CD4-positive, alpha-beta T cell treated with Interleukin-10 for 1 hour (primary cell): ENCODE data around the gene PRSS2.

ENCODE experiments used
- DNase-seq: peaks from one replicate; pipeline ENCODE4 v3.0.0-alpha.2; 2020

The PRSS2 gene

DNA sequence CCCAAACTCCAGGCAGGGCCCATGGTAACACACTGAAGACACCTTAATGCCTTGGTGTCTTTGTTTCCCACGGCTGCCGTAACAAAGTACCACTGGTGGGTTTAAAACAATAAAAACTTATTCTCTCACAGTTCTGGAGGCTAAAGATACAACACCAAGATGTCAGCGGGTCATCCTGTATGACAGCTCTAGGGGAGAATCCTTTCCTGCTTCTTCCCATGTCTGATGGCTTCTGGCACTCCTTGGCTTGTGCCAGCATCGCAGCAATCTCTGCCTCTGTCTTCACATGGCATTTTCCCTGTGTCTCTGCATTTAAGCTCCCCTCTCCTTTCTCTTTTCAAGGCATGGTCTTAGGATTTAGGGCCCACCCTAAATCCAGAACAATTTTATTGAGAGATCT is 33.1 kb downstream of the PRSS2 start:
- no peak for DNase-seq

DNA sequence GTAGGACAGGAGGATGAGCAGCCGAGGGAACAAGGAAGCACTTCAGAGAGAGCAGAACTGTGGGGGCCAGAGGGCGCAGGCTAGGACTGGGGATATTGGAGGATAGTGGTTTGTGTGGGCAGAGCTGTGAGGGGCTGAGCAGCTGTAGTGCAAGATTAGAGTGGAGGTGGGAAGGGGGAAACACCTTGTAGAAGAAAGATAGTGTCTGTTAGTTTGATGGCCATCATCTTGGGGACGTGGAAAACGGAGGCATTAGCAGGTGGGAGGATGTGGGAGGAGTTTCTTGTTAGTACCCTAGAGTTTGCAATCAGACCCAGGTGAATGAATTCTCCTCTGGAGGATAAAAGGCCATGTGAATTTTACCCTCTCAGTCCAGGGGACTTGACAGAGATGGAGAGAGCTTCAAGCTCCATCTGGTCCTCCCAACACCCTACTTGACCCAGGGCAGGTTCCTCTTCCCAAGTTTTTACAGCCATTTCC is 34.0 kb downstream of the PRSS2 start:
- peak; percentile 73 for DNase-seq

DNA sequence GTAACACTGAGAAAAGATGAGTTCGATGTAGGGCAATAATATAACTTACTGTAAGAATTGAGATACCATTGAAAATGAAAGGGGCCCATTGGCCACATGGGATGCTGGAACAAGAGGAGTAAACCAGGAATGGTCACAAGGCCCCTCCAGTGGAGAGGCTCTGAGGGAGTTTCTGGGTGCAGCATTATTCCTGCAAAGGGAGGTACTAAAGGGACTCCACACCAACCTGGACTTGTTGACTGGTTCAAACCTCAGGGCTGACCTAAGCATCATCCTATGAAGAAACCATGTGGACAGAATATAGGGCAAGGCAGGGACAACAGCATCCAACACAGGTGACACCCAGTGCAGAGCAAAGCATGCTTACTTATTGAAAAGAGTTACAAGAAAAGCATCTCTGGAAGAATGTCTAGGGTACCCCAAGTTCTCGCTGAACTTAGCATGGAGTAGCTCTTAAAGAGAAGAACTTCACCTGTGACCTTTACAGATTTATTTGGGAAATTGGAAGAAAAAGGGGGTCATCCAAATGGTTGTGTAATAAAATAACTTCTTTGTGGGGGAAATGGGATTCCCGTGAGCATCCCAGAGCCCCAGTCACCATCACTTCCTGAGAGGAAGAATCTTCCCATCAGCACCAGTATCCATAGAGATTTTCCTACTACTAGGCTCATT is 34.7 kb downstream of the PRSS2 start:
- peak; percentile 28 for DNase-seq

DNA sequence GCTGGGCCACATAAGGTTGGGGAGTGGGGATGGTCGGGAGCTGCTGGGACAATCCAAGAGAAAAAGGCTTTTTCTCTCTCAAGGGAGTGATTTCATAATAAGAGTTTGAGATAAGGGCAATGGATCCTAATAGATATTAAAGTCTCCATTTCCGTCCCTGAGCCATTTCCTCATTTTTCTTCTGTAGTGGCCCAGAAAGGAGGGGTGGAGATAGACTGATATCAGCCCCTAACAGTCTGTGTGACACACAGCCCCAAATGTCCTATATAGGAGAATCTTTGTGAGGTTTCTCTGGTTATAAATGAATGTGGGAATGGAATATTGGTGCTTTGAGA is 35.2 kb downstream of the PRSS2 start:
- peak; percentile 28 for DNase-seq

DNA sequence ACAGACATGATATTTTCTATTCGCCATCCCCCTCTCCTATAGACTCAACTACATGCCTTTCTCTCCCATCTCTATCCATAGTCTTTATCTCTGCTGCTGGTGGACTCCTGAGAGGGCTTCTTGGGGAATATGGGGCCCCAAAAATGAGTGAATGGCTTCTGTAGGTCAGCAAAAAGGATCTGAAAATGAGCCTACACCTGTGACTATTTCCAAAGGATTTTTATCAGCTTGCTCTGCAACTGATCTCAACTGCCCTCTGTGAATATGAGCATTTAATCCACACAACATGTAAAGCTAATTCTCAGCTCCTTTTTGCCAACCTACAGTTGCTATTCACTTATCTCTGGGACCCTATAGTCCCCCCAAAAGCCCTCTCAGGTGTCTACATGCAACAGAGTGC is 36.2 kb downstream of the PRSS2 start:
- no peak for DNase-seq

DNA sequence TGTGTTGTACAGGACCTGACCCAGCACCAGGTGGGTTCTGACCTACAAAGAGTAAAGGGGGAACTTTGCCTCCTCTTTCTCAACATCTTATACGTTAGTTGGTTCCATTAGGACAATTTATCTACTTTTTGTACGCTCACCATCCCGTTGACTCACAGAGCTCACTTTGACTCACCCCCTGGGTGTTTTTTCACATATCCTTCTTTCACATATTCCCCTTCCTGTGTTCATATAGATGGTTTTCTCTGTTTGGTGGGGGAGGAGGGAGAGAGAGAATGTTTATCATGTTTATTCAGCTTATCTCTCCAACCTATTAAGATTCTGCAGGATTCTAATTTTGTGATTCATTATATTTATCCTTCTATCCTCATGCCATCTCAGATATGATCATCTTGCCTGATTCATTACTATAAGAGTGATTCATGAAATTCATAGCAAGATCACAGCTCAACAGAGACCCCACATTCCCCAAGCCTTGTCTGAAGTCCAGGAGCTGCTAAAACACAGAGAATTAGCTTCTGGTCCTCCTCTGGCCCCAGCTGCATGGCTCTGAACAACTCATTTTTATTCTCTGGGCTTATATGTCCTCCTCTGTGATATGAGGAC is 37.2 kb downstream of the PRSS2 start:
- DNase-seq = peak; percentile 80

DNA sequence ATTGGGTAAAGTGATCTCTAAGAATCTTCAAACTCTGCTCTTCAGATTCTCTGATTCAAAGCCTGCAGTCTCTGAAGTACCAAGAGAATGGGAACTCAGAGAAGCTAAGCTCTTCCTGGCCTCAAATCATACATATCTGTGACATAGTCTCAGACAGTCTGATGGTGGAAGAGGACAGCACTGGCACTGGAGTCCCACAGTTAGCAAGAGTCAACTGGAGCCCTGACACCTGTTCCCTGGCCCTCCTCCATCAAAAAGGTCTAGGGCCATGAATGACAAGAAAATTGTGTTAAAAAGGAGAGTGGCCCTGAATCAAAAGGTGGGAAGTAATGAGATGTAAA is 37.7 kb downstream of the PRSS2 start:
- DNase-seq = no peak

DNA sequence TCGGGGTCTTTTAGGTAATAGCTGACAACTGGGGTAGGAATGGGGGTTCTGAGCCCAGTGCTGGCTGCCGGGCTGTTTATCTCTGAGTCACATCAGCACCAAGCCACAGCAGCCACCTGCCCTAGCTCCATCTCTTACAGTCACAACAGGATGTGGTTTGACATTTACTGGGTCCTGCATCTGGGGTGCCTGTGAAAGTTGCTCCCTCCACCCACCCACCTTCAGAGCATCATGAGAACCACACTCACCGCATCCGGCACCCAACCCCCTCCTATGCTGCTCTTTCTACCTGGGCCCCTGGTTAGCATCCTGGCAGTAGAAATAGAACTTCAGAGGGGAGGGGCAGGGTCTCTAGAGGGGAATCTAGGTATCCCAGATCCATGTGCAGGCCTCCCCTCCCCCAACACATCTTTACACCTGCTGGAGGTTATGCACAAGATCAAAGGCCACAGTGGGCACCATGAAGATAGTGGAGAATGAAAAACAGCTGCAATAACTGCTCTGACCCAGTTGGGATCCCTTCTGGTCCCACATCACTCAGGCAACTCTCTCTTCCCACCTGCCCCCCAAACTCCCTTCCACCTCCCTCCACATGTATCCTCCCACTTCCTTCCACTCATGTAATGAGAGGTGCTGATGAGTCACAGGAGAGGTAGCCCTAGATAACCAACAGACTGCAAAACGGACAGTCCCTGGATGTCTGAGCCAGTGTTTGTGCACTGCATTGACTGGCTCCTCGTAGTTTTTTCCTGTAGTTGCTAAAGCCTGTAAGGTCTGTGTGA is 38.2 kb downstream of the PRSS2 start:
- peak; percentile 98 for DNase-seq

DNA sequence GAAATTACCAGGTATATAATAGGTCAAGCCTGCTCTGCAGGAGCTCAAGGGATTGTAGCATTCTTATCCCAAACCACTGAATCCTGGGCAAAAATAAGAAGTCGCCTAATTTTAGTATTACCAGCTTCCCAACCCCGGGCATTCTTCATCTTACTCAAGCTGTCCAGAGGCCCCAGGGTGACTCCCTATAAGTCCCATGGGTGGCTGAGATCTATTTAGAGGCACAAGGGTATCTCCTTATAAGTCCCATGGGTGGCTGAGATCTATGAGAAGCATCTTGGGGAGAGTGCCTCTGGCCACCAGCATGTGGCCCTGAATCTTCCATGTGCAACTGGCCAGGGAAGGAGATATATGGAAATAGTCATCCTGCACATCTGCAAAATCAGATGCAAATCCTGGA is 38.9 kb downstream of the PRSS2 start:
- DNase-seq = no peak

DNA sequence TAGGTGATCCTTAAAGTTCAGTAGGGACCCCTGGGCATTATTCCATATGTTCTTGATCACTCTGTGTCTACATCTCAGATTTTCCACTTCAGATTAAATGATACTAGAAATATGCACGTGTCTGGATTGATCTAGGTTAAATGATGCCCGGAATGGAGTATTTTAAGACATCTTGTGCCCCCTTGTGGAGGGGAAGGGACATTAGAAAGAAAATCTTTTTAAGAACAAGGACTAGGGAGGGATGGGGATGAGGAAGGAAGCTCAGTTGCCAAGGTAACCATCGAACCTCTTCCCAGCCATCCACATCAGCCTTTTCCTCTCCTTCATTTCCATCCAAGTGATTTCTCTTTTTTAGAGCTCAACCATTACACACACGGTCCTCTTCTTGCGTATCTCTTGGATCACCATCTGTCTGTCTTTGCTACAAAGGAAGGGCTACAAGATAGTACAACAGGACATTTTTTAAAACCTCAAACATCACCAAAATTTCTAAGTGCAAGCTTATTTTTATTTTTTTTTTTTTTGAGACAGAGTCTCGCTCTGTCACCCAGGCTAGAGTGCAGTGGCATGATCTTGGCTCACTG is 40.5 kb downstream of the PRSS2 start:
- DNase-seq = peak; percentile 86

DNA sequence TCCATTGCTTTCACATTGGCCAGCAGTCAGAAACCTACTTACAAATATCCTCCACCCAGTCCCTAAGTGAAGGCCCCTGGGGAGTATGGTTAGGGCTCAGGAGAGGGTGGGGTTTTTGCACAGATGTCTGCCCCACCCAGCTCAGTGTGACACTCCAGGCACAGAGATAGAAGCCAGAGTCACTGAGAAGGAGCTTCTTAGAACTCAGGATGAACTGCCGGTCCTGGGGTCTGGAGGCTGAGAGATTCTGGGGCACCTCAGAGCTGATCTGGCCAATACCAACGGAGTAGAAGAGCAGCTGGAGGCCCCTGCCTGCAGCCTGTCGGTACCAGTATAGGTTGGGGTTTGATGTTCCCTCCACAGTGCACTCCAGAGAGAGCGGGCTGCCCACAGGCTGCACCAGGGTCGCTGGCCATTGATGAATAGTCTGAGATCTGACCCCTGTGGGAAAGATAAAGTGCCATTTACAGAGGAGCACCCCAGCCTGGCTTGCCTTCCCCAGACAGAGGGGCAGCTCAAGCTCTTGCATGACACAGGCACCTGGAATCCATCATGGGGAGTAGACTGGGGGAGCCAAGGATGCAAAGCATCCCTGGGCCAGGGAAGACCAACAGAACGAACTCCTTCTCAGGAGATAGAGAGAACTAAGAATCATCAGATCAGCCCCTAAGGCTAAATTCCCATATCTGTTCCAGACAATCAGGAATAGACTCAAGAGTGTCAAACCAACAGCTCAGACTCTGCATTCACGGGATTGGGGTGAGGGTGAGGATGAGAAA is 41.9 kb downstream of the PRSS2 start:
- peak; percentile 23 for DNase-seq

DNA sequence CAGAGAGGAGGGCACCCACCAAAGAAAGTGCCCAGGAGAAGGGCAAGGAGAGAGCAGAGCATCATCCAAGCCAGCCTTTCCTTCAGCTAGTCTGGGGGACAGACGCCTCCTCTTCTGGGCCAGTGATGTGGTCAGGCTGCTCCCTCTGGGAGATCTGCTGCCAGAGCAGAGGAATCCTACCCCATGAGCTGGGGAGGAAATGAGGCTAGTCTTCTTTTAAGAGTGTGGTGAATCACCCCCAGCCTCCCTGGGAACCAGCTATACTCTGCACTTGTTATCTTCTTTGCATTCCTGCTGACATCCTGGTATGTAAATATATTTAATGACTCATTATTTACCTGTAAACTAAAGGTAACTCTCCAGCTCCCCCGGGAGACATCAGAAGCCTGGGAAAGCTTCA is 42.5 kb downstream of the PRSS2 start:
- DNase-seq = peak; percentile 30

DNA sequence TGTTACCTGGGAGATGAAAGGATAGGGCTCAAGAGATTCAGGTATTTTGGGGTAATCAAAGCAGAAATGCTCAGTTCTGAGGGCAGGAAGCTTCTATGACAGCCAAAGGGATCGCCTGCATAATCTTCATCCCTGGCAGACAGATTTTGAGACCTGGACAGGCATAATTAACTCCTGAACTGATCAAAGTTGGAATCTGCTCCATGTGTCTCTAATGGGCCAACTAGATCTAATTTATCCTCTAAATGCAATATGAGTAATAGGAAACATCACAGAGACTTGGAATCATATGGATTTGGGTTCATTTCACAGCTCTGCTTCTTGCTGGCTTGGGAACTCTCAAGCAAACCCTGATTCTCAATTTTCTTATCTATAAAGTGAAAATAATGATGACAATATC is 42.9 kb downstream of the PRSS2 start:
- DNase-seq = no peak

DNA sequence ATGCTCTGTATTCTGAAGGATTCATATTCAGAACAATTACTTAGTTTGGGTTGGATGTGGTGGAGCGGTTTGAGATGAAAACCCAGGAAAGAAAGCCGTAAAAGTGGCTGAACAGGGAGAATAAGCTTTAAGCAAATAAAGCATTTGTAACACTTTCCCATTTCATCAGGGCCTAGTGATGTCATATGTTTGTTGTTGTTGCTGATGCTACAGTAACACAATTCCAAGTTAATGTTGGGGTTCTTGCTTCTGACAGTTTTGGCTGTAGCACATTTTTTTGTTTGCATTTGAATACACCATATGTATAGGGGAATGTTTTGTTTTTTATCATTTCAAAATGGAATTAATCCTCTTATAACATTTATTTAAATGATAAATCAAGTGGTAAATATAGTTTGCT is 43.7 kb downstream of the PRSS2 start:
- DNase-seq = no peak

DNA sequence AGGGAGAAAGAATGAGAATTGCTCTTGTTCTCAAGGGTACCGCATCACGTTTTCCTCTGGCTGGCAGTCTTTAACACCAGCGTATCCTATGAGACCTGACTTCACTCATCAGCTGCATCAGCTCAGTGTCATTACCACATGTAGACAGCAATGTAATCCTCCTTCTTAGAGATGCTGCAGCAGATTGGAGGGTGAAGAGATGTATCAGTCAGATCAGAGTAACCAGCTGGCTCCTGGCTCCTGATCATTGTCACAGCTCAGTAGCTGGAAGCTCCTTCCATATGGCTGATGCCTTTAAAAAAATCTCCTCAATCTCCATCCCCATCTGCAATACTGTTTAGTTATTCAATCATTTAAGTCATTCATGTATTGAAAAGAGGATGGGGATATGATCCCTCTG is 44.4 kb downstream of the PRSS2 start:
- no peak for DNase-seq

DNA sequence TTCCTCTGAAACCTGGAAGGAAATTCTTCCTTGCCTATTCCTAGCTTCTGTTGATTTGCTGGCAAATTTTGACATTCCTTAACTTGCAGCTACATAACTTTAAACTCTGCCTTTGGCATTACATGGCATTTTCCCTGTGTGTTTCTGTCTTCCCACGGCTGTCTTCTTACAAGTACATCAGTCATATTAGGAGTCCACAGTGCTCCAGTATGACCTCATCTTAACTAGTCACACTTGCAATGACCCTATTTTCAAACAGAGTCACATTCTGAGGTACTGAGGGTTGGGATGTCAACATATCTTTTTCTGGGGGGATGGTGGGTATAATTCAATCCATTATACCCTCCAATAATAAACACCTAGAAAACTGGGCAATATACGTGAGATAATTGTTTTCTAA is 46.7 kb downstream of the PRSS2 start:
- DNase-seq = no peak

DNA sequence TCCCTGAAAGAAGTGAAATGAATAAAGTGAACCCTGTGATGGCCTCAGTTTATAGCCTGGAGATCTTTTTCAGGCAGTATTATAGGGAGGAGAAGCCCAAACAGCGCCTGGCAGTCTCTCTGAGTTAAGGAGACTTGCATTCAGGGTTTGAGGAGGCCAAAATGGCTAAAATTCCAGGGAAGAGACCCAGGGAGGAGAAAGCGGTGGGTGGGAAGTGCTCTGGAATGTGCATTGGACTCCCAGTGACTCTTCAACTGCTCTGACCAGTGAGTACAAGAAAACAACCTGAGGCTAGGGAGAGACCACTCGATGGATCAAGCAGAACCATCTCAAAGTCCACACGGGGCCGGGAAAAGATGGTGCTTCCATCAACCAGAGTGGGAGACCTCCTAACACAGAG is 48.8 kb downstream of the PRSS2 start:
- DNase-seq = no peak

DNA sequence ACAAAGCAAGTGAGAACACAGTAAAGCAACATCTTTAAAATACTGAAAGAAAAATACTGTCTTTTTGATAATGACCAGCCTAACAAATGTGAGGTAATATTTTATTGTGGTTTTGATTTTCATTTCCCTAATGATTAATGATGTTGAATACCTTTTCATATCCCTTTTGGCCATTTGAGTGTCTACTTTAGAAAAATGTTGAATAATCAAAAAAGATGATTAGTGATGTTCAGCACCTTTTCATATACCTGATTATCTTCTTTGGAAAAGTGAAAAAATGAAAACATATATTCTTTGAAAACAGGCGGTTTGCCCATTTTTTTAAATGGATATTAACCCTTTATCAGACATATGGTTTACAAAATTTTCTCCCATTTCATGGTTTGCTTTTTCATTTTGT is 51.9 kb downstream of the PRSS2 start:
- no peak for DNase-seq
